SK-N-SH treated with all-trans-retinoic acid at 6 μM for 48 hours (cell line): ENCODE results near the gene QRICH1.

Experiments
- BACH2 ChIP-seq: fragments of 250-450 bp; sonication (Bioruptor Pico); IDR thresholded peaks from 2 replicates; pipeline ENCODE4 v1.9.0; 2021; ENCODE audit warnings: mild to moderate bottlenecking, borderline replicate concordance
- ESRRG ChIP-seq: fragments of 250-450 bp; sonication (Bioruptor Pico); IDR thresholded peaks from 2 replicates; pipeline ENCODE4 v1.6.1; 2021; ENCODE audit warnings: mild to moderate bottlenecking
- RARB ChIP-seq: fragments of 250-450 bp; sonication (Bioruptor Pico); IDR thresholded peaks from 2 replicates; pipeline ENCODE4 v1.8.0; 2021; ENCODE audit warnings: mild to moderate bottlenecking, moderate library complexity
- ZFP30 ChIP-seq: fragments of 450-650 bp; formaldehyde crosslinking; IDR thresholded peaks from 2 replicates; pipeline ENCODE4 v1.5.0; 2022; ENCODE audit warnings: mild to moderate bottlenecking, moderate library complexity
- ZNF8 ChIP-seq: fragments of 450-650 bp; formaldehyde crosslinking; IDR thresholded peaks from 2 replicates; pipeline ENCODE4 v1.5.0; 2020; ENCODE audit warnings: mild to moderate bottlenecking, moderate library complexity
- TF ChIP-seq, protein P1 (sequence below): fragments of 250-450 bp; sonication (Bioruptor Pico); IDR thresholded peaks from 2 replicates; pipeline ENCODE4 v1.8.0; 2020; ENCODE audit warnings: mild to moderate bottlenecking, moderate library complexity, borderline replicate concordance

DNA sequence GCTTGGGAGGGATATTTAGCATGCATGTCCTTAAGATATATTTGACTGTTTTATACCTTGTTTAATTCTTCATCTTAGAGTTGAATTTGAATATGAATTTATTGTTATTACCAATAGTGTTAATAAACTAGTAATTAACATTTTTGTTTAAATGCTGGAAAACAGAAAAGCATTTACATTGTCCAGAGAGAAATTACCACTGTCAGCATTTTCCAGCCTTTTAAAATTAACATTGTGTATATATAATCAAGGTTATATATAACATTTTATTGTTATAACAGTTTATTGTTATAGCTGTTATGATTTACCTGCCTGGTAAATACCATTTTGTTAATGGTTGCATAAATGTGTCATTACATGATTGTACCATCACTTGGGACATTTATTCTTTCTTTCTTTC lies 111.9 kb downstream of the QRICH1 start:
- TF ChIP-seq, protein P1, sequence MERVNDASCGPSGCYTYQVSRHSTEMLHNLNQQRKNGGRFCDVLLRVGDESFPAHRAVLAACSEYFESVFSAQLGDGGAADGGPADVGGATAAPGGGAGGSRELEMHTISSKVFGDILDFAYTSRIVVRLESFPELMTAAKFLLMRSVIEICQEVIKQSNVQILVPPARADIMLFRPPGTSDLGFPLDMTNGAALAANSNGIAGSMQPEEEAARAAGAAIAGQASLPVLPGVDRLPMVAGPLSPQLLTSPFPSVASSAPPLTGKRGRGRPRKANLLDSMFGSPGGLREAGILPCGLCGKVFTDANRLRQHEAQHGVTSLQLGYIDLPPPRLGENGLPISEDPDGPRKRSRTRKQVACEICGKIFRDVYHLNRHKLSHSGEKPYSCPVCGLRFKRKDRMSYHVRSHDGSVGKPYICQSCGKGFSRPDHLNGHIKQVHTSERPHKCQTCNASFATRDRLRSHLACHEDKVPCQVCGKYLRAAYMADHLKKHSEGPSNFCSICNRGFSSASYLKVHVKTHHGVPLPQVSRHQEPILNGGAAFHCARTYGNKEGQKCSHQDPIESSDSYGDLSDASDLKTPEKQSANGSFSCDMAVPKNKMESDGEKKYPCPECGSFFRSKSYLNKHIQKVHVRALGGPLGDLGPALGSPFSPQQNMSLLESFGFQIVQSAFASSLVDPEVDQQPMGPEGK (CRISPR knock-in tag), result no peak
- TF ChIP-seq ESRRG (CRISPR knock-in tag) (no peak), RARB (CRISPR knock-in tag) (no peak), BACH2 (CRISPR knock-in tag) (no peak), ZNF8 (CRISPR knock-in tag) (no peak), ZFP30 (CRISPR knock-in tag) (no peak)
